GM23338 (cell line): ENCODE data around the gene LIPH. TPM values are rescaled to one million over a fixed set of nuclear protein-coding genes. Genes with fewer than 3 reads are reported as not detected.

Experiments
- ATAC-seq: fragments of 200-7000 bp; cut with Tn5 transposase; 3 replicates; pipeline ENCODE4 v1.9.1; 2020
- DNase-seq: peaks from one replicate; pipeline ENCODE4 v3.0.0-alpha.2; 2015; ENCODE audit warnings: low spot score
- H2AFZ ChIP-seq: fragments of 200-600 bp; sonication (generic); 2 replicates; pipeline ENCODE4 v1.8.0; 2016; ENCODE audit warnings: antibody characterized with exemption, mild to moderate bottlenecking, moderate library complexity
- H3F3A ChIP-seq: fragments of 200-600 bp; sonication (generic); replicated peaks from 2 replicates; pipeline ENCODE4 v1.8.0; 2017; ENCODE audit warnings: antibody characterized with exemption, mixed run types, low read depth
- H3K27ac ChIP-seq: fragments of 200-600 bp; sonication (generic); 2 replicates; pipeline ENCODE4 v1.6.1; 2016; ENCODE audit warnings: low read depth
- H3K27me3 ChIP-seq: fragments of 200-600 bp; sonication (generic); 2 replicates; pipeline ENCODE4 v1.8.0; 2016; ENCODE audit warnings: mild to moderate bottlenecking, mixed run types, moderate library complexity; ENCODE audit not compliant: insufficient read depth
- H3K36me3 ChIP-seq: fragments of 200-600 bp; sonication (generic); 2 replicates; pipeline ENCODE4 v1.8.0; 2016; ENCODE audit warnings: mild to moderate bottlenecking; ENCODE audit not compliant: insufficient read depth
- H3K4me1 ChIP-seq: fragments of 200-600 bp; sonication (generic); 2 replicates; pipeline ENCODE4 v1.8.0; 2016; ENCODE audit warnings: mild to moderate bottlenecking, moderate library complexity; ENCODE audit not compliant: insufficient read depth
- H3K4me2 ChIP-seq: fragments of 200-600 bp; sonication (generic); 2 replicates; pipeline ENCODE4 v1.7.1; 2017; ENCODE audit warnings: mixed run types
- H3K4me3 ChIP-seq: fragments of 200-600 bp; sonication (generic); 2 replicates; pipeline ENCODE4 v1.6.1; 2016; ENCODE audit warnings: mixed run types
- H3K79me2 ChIP-seq: fragments of 200-600 bp; sonication (generic); replicated peaks from 2 replicates; pipeline ENCODE4 v1.8.0; 2017; ENCODE audit warnings: mild to moderate bottlenecking; ENCODE audit not compliant: insufficient read depth
- H3K9me2 ChIP-seq: fragments of 200-600 bp; sonication (generic); 2 replicates; pipeline ENCODE4 v1.8.0; 2017; ENCODE audit not compliant: insufficient read depth
- H4K20me1 ChIP-seq: fragments of 200-600 bp; sonication (generic); replicated peaks from 2 replicates; pipeline ENCODE4 v1.8.0; 2017; ENCODE audit warnings: mild to moderate bottlenecking; ENCODE audit not compliant: insufficient read depth
- H3K27ac Mint-ChIP-seq: 2 replicates; pipeline ENCODE4 v1.8.0; 2020; ENCODE audit warnings: inconsistent platforms, mild to moderate bottlenecking, moderate library complexity, mixed read lengths
- H3K27me3 Mint-ChIP-seq: 3 replicates; pipeline ENCODE4 v1.8.0; 2022; ENCODE audit warnings: low read depth, mild to moderate bottlenecking, moderate library complexity, mixed read lengths, inconsistent platforms; ENCODE audit not compliant: insufficient read depth, poor library complexity
- H3K36me3 Mint-ChIP-seq: 3 replicates; pipeline ENCODE4 v1.8.0; 2021; ENCODE audit warnings: low read depth, mild to moderate bottlenecking, inconsistent platforms, moderate library complexity, mixed read lengths
- H3K4me1 Mint-ChIP-seq: 3 replicates; pipeline ENCODE4 v1.8.0; 2020; ENCODE audit warnings: mild to moderate bottlenecking, inconsistent platforms, mixed read lengths
- H3K4me3 Mint-ChIP-seq: 3 replicates; pipeline ENCODE4 v1.8.0; 2021; ENCODE audit warnings: moderate library complexity, mild to moderate bottlenecking, inconsistent platforms, mixed read lengths
- H3K9me3 Mint-ChIP-seq: 3 replicates; pipeline ENCODE4 v1.8.0; 2020; ENCODE audit warnings: moderate library complexity, mild to moderate bottlenecking, inconsistent platforms, mixed read lengths
- CREB1 ChIP-seq: fragments of 250-450 bp; sonication (Bioruptor Pico); IDR thresholded peaks from 2 replicates; pipeline ENCODE4 v1.5.0; 2020; ENCODE audit warnings: low read depth, mild to moderate bottlenecking, moderate library complexity
- EZH2 ChIP-seq: fragments of 200-600 bp; sonication (generic); IDR thresholded peaks from one replicate; pipeline ENCODE4 v1.8.0; 2017; ENCODE audit warnings: antibody characterized with exemption, mild to moderate bottlenecking, low read depth; ENCODE audit not compliant: unreplicated experiment
- EZH2phosphoT487 ChIP-seq: fragments of 200-600 bp; sonication (generic); IDR thresholded peaks from one replicate; pipeline ENCODE4 v1.8.1; 2018; ENCODE audit warnings: antibody characterized with exemption; ENCODE audit not compliant: unreplicated experiment
- NANOG ChIP-seq: IDR thresholded peaks from 2 replicates; pipeline ENCODE4 v1.6.1; 2016; ENCODE audit warnings: antibody characterized with exemption, borderline replicate concordance
- POLR2AphosphoS5 ChIP-seq: IDR thresholded peaks from 2 replicates; pipeline ENCODE4 v1.6.1; 2016; ENCODE audit warnings: antibody characterized with exemption, low read depth
- STAT1 ChIP-seq: IDR thresholded peaks from one replicate; pipeline ENCODE4 v1.6.1; 2016; ENCODE audit warnings: antibody characterized with exemption; ENCODE audit not compliant: unreplicated experiment
- ZNF114 ChIP-seq: fragments of 250-450 bp; sonication (Bioruptor Pico); IDR thresholded peaks from 2 replicates; pipeline ENCODE4 v1.5.0; 2020; ENCODE audit warnings: mild to moderate bottlenecking, moderate library complexity
- polyA plus RNA-seq: library from polyadenylated mRNA; unstranded; fragments of >200 nt; fragmentation: Nextera tagmentation; extraction: Ambion mirVana; gene quantifications from 2 replicates; pipeline ENCODE4 v1.2.1, GENCODE V29; 2016
- total RNA-seq: library from RNA; depleted of rRNA; stranded (reverse); fragments of >200 nt; shearing (Covaris generic); gene quantifications from 2 replicates; pipeline ENCODE4 v1.2.3, GENCODE V29; 2014
- TF ChIP-seq, protein P1 (sequence below): IDR thresholded peaks from one replicate; pipeline ENCODE4 v1.6.1; 2018; ENCODE audit warnings: antibody characterized with exemption; ENCODE audit not compliant: unreplicated experiment
- TF ChIP-seq, protein P2 (sequence below): IDR thresholded peaks from 2 replicates; pipeline ENCODE4 v1.6.1; 2016; ENCODE audit warnings: antibody characterized with exemption
- TF ChIP-seq, protein P3 (sequence below): fragments of 250-450 bp; sonication (Bioruptor Pico); IDR thresholded peaks from 2 replicates; pipeline ENCODE4 v1.5.0; 2020; ENCODE audit warnings: mild to moderate bottlenecking, moderate library complexity

The LIPH gene
- total and polyA plus RNA-seq, 2 experiments from 2014 or later: 0.03 to 0.16 TPM

DNA sequence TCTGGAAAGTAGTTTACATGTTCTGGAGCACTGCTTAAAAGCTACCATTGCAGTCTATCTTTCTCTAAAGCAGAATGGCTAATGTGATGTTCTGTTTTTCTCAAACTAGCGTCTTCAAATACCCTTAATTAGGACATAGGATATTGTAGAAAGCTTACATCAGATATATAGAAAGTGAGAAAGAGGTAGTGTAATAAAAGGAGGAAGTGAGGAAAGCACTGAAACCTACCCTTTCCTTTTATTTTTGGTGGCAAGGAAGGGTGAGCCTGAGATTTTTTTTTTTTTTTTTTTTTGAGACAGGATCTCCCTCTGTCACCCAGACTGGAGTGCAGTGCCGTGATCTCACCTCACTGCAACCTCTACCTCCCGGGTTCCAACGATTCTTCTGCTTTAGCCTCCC is 43.1 kb upstream of the LIPH start:
- TF ChIP-seq POLR2AphosphoS5: no peak
- Histone ChIP-seq H3K36me3 (peaks cover 1% of the 10 kb centered on the region; the same call in 1 of the 2 replicates), H3K9me2 (no peaks in the 10 kb centered on the region), H3K4me3 (no peak overlapping the region), H4K20me1 (peaks cover 19% of the 10 kb centered on the region), H3K79me2 (peaks cover 97% of the 10 kb centered on the region), H3K27me3 (no peaks in the 10 kb centered on the region), H3K4me1 (no peaks in the 10 kb centered on the region), H3K4me2 (no peak overlapping the region), H2AFZ (no peak overlapping the region), H3F3A (no peaks in the 10 kb centered on the region), H3K27ac (no peak overlapping the region; the same call in 1 of the 2 replicates)
- Mint-ChIP-seq H3K36me3 (peaks cover 38% of the 10 kb centered on the region), H3K27me3 (no peaks in the 10 kb centered on the region), H3K9me3 (no peaks in the 10 kb centered on the region), H3K4me3 (no peak overlapping the region), H3K4me1 (no peaks in the 10 kb centered on the region), H3K27ac (no peak overlapping the region)
- no peak for DNase-seq
- ATAC-seq: no peak

DNA sequence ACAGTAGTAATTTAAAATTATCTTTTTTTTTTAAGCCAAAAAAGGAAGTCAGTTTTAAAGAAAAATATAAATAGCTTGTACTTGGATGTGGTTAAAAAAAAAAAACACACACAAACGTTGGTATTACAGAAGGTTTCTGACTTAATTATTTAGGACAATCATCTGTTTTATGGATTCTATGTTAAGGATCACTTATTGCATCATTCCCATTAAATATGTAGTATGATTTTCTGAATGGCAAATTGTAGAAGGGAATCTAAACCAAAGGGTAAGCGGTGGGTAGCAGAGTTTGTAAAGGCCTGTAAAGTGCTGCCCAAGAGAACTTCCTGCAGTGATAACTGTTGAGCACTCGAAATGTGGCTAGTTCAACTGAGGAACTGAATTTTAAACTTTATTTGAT is 41.7 kb upstream of the LIPH start:
- no peak overlapping the region for H3K27ac Mint-ChIP-seq
- Histone ChIP-seq H3K79me2 (peaks cover 97% of the 10 kb centered on the region), H3K27me3 (no peaks in the 10 kb centered on the region), H3K4me3 (no peak overlapping the region), H3K36me3 (no peaks in the 10 kb centered on the region), H3K27ac (no peak overlapping the region), H3K4me1 (0 out of 2 replicates have a peak, but pooled peaks cover 1% of the 10 kb centered on the region), H3F3A (no peaks in the 10 kb centered on the region), H4K20me1 (peaks cover 24% of the 10 kb centered on the region), H3K9me2 (no peaks in the 10 kb centered on the region), H2AFZ (no peak overlapping the region), H3K4me2 (no peak overlapping the region)
- DNase-seq: no peak
- ATAC-seq: no peak
- H3K9me3 Mint-ChIP-seq: no peaks in the 10 kb centered on the region
- H3K4me3 Mint-ChIP-seq: no peak overlapping the region
- H3K4me1 Mint-ChIP-seq: no peaks in the 10 kb centered on the region
- H3K27me3 Mint-ChIP-seq: no peaks in the 10 kb centered on the region
- peaks cover 28% of the 10 kb centered on the region; the same call in 2 of the 3 replicates for H3K36me3 Mint-ChIP-seq
- TF ChIP-seq POLR2AphosphoS5: no peak
- TF ChIP-seq EZH2: no peak
- no peak for TF ChIP-seq NANOG
- TF ChIP-seq ZNF114: no peak
- no peak for TF ChIP-seq EZH2phosphoT487
- TF ChIP-seq, protein P1, sequence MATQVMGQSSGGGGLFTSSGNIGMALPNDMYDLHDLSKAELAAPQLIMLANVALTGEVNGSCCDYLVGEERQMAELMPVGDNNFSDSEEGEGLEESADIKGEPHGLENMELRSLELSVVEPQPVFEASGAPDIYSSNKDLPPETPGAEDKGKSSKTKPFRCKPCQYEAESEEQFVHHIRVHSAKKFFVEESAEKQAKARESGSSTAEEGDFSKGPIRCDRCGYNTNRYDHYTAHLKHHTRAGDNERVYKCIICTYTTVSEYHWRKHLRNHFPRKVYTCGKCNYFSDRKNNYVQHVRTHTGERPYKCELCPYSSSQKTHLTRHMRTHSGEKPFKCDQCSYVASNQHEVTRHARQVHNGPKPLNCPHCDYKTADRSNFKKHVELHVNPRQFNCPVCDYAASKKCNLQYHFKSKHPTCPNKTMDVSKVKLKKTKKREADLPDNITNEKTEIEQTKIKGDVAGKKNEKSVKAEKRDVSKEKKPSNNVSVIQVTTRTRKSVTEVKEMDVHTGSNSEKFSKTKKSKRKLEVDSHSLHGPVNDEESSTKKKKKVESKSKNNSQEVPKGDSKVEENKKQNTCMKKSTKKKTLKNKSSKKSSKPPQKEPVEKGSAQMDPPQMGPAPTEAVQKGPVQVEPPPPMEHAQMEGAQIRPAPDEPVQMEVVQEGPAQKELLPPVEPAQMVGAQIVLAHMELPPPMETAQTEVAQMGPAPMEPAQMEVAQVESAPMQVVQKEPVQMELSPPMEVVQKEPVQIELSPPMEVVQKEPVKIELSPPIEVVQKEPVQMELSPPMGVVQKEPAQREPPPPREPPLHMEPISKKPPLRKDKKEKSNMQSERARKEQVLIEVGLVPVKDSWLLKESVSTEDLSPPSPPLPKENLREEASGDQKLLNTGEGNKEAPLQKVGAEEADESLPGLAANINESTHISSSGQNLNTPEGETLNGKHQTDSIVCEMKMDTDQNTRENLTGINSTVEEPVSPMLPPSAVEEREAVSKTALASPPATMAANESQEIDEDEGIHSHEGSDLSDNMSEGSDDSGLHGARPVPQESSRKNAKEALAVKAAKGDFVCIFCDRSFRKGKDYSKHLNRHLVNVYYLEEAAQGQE: no peak
- no peak for TF ChIP-seq STAT1
- TF ChIP-seq, protein P2, sequence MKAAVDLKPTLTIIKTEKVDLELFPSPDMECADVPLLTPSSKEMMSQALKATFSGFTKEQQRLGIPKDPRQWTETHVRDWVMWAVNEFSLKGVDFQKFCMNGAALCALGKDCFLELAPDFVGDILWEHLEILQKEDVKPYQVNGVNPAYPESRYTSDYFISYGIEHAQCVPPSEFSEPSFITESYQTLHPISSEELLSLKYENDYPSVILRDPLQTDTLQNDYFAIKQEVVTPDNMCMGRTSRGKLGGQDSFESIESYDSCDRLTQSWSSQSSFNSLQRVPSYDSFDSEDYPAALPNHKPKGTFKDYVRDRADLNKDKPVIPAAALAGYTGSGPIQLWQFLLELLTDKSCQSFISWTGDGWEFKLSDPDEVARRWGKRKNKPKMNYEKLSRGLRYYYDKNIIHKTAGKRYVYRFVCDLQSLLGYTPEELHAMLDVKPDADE: no peak
- TF ChIP-seq, protein P3, sequence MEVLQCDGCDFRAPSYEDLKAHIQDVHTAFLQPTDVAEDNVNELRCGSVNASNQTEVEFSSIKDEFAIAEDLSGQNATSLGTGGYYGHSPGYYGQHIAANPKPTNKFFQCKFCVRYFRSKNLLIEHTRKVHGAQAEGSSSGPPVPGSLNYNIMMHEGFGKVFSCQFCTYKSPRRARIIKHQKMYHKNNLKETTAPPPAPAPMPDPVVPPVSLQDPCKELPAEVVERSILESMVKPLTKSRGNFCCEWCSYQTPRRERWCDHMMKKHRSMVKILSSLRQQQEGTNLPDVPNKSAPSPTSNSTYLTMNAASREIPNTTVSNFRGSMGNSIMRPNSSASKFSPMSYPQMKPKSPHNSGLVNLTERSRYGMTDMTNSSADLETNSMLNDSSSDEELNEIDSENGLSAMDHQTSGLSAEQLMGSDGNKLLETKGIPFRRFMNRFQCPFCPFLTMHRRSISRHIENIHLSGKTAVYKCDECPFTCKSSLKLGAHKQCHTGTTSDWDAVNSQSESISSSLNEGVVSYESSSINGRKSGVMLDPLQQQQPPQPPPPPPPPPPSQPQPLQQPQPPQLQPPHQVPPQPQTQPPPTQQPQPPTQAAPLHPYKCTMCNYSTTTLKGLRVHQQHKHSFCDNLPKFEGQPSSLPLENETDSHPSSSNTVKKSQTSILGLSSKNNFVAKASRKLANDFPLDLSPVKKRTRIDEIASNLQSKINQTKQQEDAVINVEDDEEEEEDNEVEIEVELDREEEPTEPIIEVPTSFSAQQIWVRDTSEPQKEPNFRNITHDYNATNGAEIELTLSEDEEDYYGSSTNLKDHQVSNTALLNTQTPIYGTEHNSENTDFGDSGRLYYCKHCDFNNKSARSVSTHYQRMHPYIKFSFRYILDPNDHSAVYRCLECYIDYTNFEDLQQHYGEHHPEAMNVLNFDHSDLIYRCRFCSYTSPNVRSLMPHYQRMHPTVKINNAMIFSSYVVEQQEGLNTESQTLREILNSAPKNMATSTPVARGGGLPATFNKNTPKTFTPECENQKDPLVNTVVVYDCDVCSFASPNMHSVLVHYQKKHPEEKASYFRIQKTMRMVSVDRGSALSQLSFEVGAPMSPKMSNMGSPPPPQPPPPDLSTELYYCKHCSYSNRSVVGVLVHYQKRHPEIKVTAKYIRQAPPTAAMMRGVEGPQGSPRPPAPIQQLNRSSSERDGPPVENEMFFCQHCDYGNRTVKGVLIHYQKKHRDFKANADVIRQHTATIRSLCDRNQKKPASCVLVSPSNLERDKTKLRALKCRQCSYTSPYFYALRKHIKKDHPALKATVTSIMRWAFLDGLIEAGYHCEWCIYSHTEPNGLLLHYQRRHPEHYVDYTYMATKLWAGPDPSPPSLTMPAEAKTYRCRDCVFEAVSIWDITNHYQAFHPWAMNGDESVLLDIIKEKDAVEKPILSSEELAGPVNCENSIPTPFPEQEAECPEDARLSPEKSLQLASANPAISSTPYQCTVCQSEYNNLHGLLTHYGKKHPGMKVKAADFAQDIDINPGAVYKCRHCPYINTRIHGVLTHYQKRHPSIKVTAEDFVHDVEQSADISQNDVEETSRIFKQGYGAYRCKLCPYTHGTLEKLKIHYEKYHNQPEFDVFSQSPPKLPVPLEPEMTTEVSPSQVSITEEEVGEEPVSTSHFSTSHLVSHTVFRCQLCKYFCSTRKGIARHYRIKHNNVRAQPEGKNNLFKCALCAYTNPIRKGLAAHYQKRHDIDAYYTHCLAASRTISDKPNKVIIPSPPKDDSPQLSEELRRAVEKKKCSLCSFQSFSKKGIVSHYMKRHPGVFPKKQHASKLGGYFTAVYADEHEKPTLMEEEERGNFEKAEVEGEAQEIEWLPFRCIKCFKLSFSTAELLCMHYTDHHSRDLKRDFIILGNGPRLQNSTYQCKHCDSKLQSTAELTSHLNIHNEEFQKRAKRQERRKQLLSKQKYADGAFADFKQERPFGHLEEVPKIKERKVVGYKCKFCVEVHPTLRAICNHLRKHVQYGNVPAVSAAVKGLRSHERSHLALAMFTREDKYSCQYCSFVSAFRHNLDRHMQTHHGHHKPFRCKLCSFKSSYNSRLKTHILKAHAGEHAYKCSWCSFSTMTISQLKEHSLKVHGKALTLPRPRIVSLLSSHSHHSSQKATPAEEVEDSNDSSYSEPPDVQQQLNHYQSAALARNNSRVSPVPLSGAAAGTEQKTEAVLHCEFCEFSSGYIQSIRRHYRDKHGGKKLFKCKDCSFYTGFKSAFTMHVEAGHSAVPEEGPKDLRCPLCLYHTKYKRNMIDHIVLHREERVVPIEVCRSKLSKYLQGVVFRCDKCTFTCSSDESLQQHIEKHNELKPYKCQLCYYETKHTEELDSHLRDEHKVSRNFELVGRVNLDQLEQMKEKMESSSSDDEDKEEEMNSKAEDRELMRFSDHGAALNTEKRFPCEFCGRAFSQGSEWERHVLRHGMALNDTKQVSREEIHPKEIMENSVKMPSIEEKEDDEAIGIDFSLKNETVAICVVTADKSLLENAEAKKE (CRISPR knock-in tag): no peak
- no peak for TF ChIP-seq CREB1
